Vagina (tissue), 2 donors: ENCODE data around the gene GRIK5. TPM values are rescaled to one million over a fixed set of nuclear protein-coding genes. Genes with fewer than 3 reads are reported as not detected.
A peak's percentile ranks its signal among the peaks of the same experiment; 100 is the strongest.

ENCODE experiments used
- DNase-seq, 2 donors: peaks; one replicate each; pipeline ENCODE4 v3.0.0-alpha.2; 2017; ENCODE audit errors: extremely low spot score in 2 of 2
- H3K27ac ChIP-seq: fragments of 200-600 bp; sonication (generic); one replicate; pipeline ENCODE4 v1.5.1; 2019
- H3K27me3 ChIP-seq: fragments of 200-600 bp; sonication (generic); one replicate; pipeline ENCODE4 v1.5.1; 2019
- H3K36me3 ChIP-seq, 2 donors: fragments of 200-600 bp; sonication (generic); one replicate each; pipeline ENCODE4 v1.5.1; 2017 to 2019
- H3K4me1 ChIP-seq: fragments of 200-600 bp; sonication (generic); one replicate; pipeline ENCODE4 v1.5.1; 2019
- H3K4me3 ChIP-seq, 2 donors: fragments of 200-600 bp; sonication (generic); 1 replicate in 1 of 2; 2 replicates in 1 of 2; pipeline ENCODE4 v1.5.1; 2016 to 2019
- H3K9me3 ChIP-seq: fragments of 200-600 bp; sonication (generic); one replicate; pipeline ENCODE4 v1.5.1; 2019
- CTCF ChIP-seq, 3 experiments: fragments of 450-650 bp in 2 of 3; fragments of 200-600 bp in 1 of 3; sonication (generic) in 1 of 3; IDR thresholded peaks; one replicate each; pipeline ENCODE4 v1.5.1; 2017 to 2019; ENCODE audit warnings: antibody characterized with exemption in 3 of 3, mild to moderate bottlenecking in 2 of 3, moderate library complexity in 2 of 3
- POLR2A ChIP-seq, 2 donors: fragments of 450-650 bp; IDR thresholded peaks; one replicate each; pipeline ENCODE4 v1.6.1; 2017; ENCODE audit warnings: antibody characterized with exemption in 2 of 2, mild to moderate bottlenecking in 2 of 2, moderate library complexity in 2 of 2
- POLR2AphosphoS5 ChIP-seq, 2 donors: sonication (generic); formaldehyde crosslinking; IDR thresholded peaks; one replicate each; pipeline ENCODE4 v1.9.0; 2017; ENCODE audit warnings: antibody characterized with exemption in 2 of 2, mild to moderate bottlenecking in 2 of 2, low read depth in 1 of 2; ENCODE audit not compliant: insufficient read depth in 1 of 2
- intact Hi-C: fragments of 100-400 bp; cut with DNase I; formaldehyde crosslinking; loops from one replicate; pipeline ENCODE4 v1.15.1; 2023
- total RNA-seq: library from RNA; depleted of rRNA; stranded (reverse); fragments of >200 nt; gene quantifications from one replicate; pipeline ENCODE4 v1.2.3, GENCODE V29; 2016

The GRIK5 gene
- total RNA-seq, 1 donor from 2014 or later, result 2.5 TPM

- H3K9me3 ChIP-seq, result no peaks in the 10 kb centered on the region
- H3K36me3 ChIP-seq, result peaks cover 0 to 8% of the 10 kb centered on the region in 2 donors
- no peaks in the 10 kb centered on the region for H3K27me3 ChIP-seq
- DNase-seq, result no peak
- H3K4me1 ChIP-seq, result peaks cover 14% of the 10 kb centered on the region
- intact Hi-C loops, result no loop called here
- no peak overlapping the region for H3K4me3 ChIP-seq
- no peak for TF ChIP-seq POLR2AphosphoS5 (IDR thresholded peaks at IDR 0.05; ENCODE audit: insufficient read depth in 1 of 2, low read depth in 1 of 2)
- TF ChIP-seq POLR2A (IDR thresholded peaks at IDR 0.05), result no peak
- no peak for TF ChIP-seq CTCF (IDR thresholded peaks at IDR 0.05)
- H3K27ac ChIP-seq, result no peak overlapping the region
Observed at GRCh38 chr19:41960973-41961372, 109.0 kb downstream of the GRIK5 start.

GRCh38 chr19:41959056-41960053, 110.7 kb downstream of the GRIK5 start, which contains the start of gene RABAC1:
RABAC1 (minus strand) TSS chr19:41959321; CDS start chr19:41959292, 29 bp downstream.
- H3K27me3 ChIP-seq, result no peaks in the 10 kb centered on the region
- H3K36me3 ChIP-seq, result peaks cover 0 to 12% of the 10 kb centered on the region in 2 donors
- H3K27ac ChIP-seq, result peak within 1 kb of the TSS; percentile 93
- H3K4me3 ChIP-seq, result peak within 1 kb of the TSS; percentile 85
- no peak for DNase-seq
- H3K4me1 ChIP-seq, result peaks cover 14% of the 10 kb centered on the region
- intact Hi-C loops, result loop anchor here (5.0 kb wide), 1 partner anchor 77 kb away; the partner anchor contains the start of gene ARHGEF1
- H3K9me3 ChIP-seq, result no peaks in the 10 kb centered on the region
- TF ChIP-seq POLR2AphosphoS5 (IDR thresholded peaks at IDR 0.05; ENCODE audit: insufficient read depth in 1 of 2, low read depth in 1 of 2) (peak; percentile 85 to 88), CTCF (IDR thresholded peaks at IDR 0.05) (no peak), POLR2A (IDR thresholded peaks at IDR 0.05) (peak in 1 of 2 donors; percentile 46)

GRCh38 chr19:41958367-41959055, 111.5 kb downstream of the GRIK5 start:
- peak overlapping the region; percentile 85 for H3K4me3 ChIP-seq
- peaks cover 0 to 12% of the 10 kb centered on the region in 2 donors for H3K36me3 ChIP-seq
- H3K27ac ChIP-seq, result peak overlapping the region; percentile 93
- intact Hi-C loops, result loop anchor here (5.0 kb wide), 1 partner anchor 76 kb away; the partner anchor contains the start of gene ARHGEF1
- peaks cover 14% of the 10 kb centered on the region for H3K4me1 ChIP-seq
- peak in 1 of 2 donors; percentile 85 for TF ChIP-seq POLR2AphosphoS5 (IDR thresholded peaks at IDR 0.05; ENCODE audit: insufficient read depth in 1 of 2, low read depth in 1 of 2)
- TF ChIP-seq CTCF (IDR thresholded peaks at IDR 0.05), result no peak
- TF ChIP-seq POLR2A (IDR thresholded peaks at IDR 0.05), result peak in 1 of 2 donors; percentile 52
- no peaks in the 10 kb centered on the region for H3K9me3 ChIP-seq
- H3K27me3 ChIP-seq, result no peaks in the 10 kb centered on the region
- no peak for DNase-seq

GRCh38 chr19:41957838-41958366, 112.1 kb downstream of the GRIK5 start:
- H3K4me3 ChIP-seq, result peak overlapping the region; percentile 85
- intact Hi-C loops, result loop anchor here (5.0 kb wide), 1 partner anchor 76 kb away; the partner anchor contains the start of gene ARHGEF1

More at GRCh38 chr19:41957838-41958366, 112.1 kb downstream of the GRIK5 start:
- peak overlapping the region; percentile 93 for H3K27ac ChIP-seq
- H3K27me3 ChIP-seq, result no peaks in the 10 kb centered on the region
- H3K4me1 ChIP-seq, result peaks cover 14% of the 10 kb centered on the region
- peak; percentile 46 to 61 (median 59) for TF ChIP-seq CTCF (IDR thresholded peaks at IDR 0.05)
- TF ChIP-seq POLR2A (IDR thresholded peaks at IDR 0.05), result no peak
- TF ChIP-seq POLR2AphosphoS5 (IDR thresholded peaks at IDR 0.05; ENCODE audit: insufficient read depth in 1 of 2, low read depth in 1 of 2), result peak in 1 of 2 donors; percentile 44
- H3K36me3 ChIP-seq, result peaks cover 0 to 12% of the 10 kb centered on the region in 2 donors
- DNase-seq, result no peak
- H3K9me3 ChIP-seq, result no peaks in the 10 kb centered on the region
